Measurements from ENCODE around the gene CAMK2N2.

The CAMK2N2 gene

DNA sequence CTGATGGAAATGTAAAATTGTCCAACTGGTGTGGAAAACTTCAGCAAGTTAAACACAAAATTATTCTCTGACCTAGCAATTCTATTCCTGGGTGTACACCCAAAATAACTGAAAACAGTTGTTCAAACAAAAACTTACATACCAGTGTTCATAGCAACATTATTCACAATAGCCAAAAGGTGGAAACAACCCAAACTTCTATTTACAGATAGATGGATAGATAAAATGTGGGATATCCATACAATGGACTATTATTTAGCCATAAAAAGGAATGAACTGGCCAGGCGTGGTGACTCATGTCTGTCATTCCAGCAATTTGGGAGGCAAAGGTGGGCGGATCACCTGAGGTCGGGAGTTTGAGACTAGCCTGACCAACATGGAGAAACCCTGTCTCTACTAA is 38.8 kb downstream of the CAMK2N2 start:
- Histone ChIP-seq H3K4me1 (ENCODE audit: low read length) (no peaks in the 10 kb centered on the region), H4K20me1 (ENCODE audit: insufficient read depth, low read length) (no peaks in the 10 kb centered on the region), H3K79me2 (ENCODE audit: low read length) (no peaks in the 10 kb centered on the region), H3F3A (ENCODE audit: insufficient read depth, low read length) (no peaks in the 10 kb centered on the region), H3K27ac (ENCODE audit: low read length) (no peak overlapping the region), H2AFZ (ENCODE audit: low read length) (no peak overlapping the region), H3K27me3 (replicated peaks; ENCODE audit: insufficient read depth, low read length) (peaks cover 20% of the 10 kb centered on the region), H3K4me2 (ENCODE audit: low read depth, low read length) (no peak overlapping the region), H3K9me2 (replicated peaks; ENCODE audit: insufficient read depth, low read length) (no peaks in the 10 kb centered on the region), H3K36me3 (replicated peaks; ENCODE audit: insufficient read depth, low read length) (no peaks in the 10 kb centered on the region), H3K4me3 (ENCODE audit: low read length) (no peak overlapping the region), H3K9me3 (replicated peaks; ENCODE audit: insufficient read depth, low read length) (no peaks in the 10 kb centered on the region), H3K9ac (ENCODE audit: low read length) (no peak overlapping the region)
- DNase-seq, result no peak
- TF ChIP-seq EZH2phosphoT487 (IDR thresholded peaks at IDR 0.05; ENCODE audit: low read length) (no peak), EZH2 (optimal IDR thresholded peaks at IDR 0.05; ENCODE audit: low read depth, low read length) (no peak)
- TF ChIP-seq, protein P1, sequence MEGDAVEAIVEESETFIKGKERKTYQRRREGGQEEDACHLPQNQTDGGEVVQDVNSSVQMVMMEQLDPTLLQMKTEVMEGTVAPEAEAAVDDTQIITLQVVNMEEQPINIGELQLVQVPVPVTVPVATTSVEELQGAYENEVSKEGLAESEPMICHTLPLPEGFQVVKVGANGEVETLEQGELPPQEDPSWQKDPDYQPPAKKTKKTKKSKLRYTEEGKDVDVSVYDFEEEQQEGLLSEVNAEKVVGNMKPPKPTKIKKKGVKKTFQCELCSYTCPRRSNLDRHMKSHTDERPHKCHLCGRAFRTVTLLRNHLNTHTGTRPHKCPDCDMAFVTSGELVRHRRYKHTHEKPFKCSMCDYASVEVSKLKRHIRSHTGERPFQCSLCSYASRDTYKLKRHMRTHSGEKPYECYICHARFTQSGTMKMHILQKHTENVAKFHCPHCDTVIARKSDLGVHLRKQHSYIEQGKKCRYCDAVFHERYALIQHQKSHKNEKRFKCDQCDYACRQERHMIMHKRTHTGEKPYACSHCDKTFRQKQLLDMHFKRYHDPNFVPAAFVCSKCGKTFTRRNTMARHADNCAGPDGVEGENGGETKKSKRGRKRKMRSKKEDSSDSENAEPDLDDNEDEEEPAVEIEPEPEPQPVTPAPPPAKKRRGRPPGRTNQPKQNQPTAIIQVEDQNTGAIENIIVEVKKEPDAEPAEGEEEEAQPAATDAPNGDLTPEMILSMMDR (IDR thresholded peaks at IDR 0.05; ENCODE audit: low read length), result no peak

DNA sequence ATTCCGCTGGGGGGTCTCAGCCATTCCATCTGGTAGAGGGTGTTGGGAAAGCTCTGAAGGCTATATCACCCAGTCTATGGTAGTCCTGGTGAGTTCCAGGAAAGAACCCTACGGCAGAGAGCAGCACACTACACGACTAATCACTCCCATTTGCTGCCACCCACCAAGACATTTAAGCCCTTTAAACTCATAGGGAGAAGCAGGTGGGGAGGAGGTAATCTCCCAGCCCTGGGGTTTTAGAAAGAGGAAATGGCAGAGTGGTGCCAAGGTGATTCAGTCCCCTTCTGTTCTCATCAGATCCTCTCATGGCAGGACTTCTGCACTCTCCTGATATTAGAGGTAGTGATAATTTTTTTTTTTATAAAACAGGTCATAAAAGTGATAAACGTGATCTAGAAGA is 42.5 kb downstream of the CAMK2N2 start:
- Histone ChIP-seq H3K79me2 (ENCODE audit: low read length) (no peaks in the 10 kb centered on the region), H3F3A (ENCODE audit: insufficient read depth, low read length) (no peaks in the 10 kb centered on the region), H3K4me1 (ENCODE audit: low read length) (no peaks in the 10 kb centered on the region), H3K27ac (ENCODE audit: low read length) (no peak overlapping the region), H3K4me2 (ENCODE audit: low read depth, low read length) (no peak overlapping the region), H3K9ac (ENCODE audit: low read length) (no peak overlapping the region), H3K36me3 (replicated peaks; ENCODE audit: insufficient read depth, low read length) (no peaks in the 10 kb centered on the region), H3K9me2 (replicated peaks; ENCODE audit: insufficient read depth, low read length) (no peaks in the 10 kb centered on the region), H3K27me3 (replicated peaks; ENCODE audit: insufficient read depth, low read length) (peaks cover 8% of the 10 kb centered on the region; the same call in 1 of the 2 replicates), H2AFZ (ENCODE audit: low read length) (no peak overlapping the region), H3K9me3 (replicated peaks; ENCODE audit: insufficient read depth, low read length) (no peaks in the 10 kb centered on the region), H4K20me1 (ENCODE audit: insufficient read depth, low read length) (no peaks in the 10 kb centered on the region), H3K4me3 (ENCODE audit: low read length) (no peak overlapping the region)
- TF ChIP-seq EZH2phosphoT487 (IDR thresholded peaks at IDR 0.05; ENCODE audit: low read length) (no peak), EZH2 (optimal IDR thresholded peaks at IDR 0.05; ENCODE audit: low read depth, low read length) (no peak)
- TF ChIP-seq, protein P1 (IDR thresholded peaks at IDR 0.05; ENCODE audit: low read length), result no peak
- DNase-seq, result no peak

DNA sequence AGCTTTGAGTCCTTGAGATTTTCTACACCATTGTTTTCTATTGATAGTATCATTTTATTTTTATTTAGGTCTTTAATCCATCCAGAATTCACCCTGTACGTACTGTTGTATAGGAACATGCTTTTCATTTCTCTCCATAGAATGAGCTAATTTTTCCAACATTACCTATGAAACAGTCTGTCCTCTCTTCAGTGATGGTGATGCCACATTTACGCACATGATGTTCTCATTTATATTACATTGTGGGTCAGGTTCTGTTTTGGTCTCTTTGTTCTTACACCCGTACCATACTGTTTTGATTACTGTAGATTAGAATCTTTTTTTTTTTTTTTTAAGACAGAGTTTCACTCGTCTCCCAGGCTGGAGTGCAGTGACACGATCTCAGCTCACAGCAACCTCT is 49.6 kb downstream of the CAMK2N2 start:
- Histone ChIP-seq H3F3A (ENCODE audit: insufficient read depth, low read length) (no peaks in the 10 kb centered on the region), H3K9me2 (replicated peaks; ENCODE audit: insufficient read depth, low read length) (no peaks in the 10 kb centered on the region), H3K9me3 (replicated peaks; ENCODE audit: insufficient read depth, low read length) (no peaks in the 10 kb centered on the region), H3K79me2 (ENCODE audit: low read length) (no peaks in the 10 kb centered on the region), H3K4me1 (ENCODE audit: low read length) (no peaks in the 10 kb centered on the region), H3K36me3 (replicated peaks; ENCODE audit: insufficient read depth, low read length) (no peaks in the 10 kb centered on the region), H3K27ac (ENCODE audit: low read length) (no peak overlapping the region), H3K9ac (ENCODE audit: low read length) (no peak overlapping the region), H3K4me3 (ENCODE audit: low read length) (no peak overlapping the region), H2AFZ (ENCODE audit: low read length) (no peak overlapping the region), H3K27me3 (replicated peaks; ENCODE audit: insufficient read depth, low read length) (peaks cover 5% of the 10 kb centered on the region; the same call in 1 of the 2 replicates), H3K4me2 (ENCODE audit: low read depth, low read length) (no peak overlapping the region), H4K20me1 (ENCODE audit: insufficient read depth, low read length) (no peaks in the 10 kb centered on the region)
- TF ChIP-seq EZH2 (optimal IDR thresholded peaks at IDR 0.05; ENCODE audit: low read depth, low read length) (no peak), EZH2phosphoT487 (IDR thresholded peaks at IDR 0.05; ENCODE audit: low read length) (no peak)
- TF ChIP-seq, protein P1 (IDR thresholded peaks at IDR 0.05; ENCODE audit: low read length), result no peak
- no peak for DNase-seq

Measured in MM.1S (cell line).